Prostate gland (tissue), 2 donors: ENCODE data around the gene TFAP2A. TPM values are rescaled to one million over a fixed set of nuclear protein-coding genes. Genes with fewer than 3 reads are reported as not detected.

ENCODE experiments used
- DNase-seq: peaks from one replicate; pipeline ENCODE4 v3.0.0-alpha.2; 2019; ENCODE audit warnings: low spot score
- H3K27ac ChIP-seq, 2 donors: fragments of 200-600 bp; sonication (generic); 2 replicates each; pipeline ENCODE4 v1.5.1; 2017 to 2019
- H3K27me3 ChIP-seq: fragments of 200-600 bp; sonication (generic); replicated peaks from 2 replicates; pipeline ENCODE4 v1.5.1; 2019; ENCODE audit not compliant: insufficient read depth
- H3K36me3 ChIP-seq, 2 donors: fragments of 200-600 bp; sonication (generic); 1 replicate in 1 of 2; 2 replicates in 1 of 2; pipeline versions ENCODE4 v1.5.1 to v1.8.1; 2017 to 2019
- H3K4me1 ChIP-seq: fragments of 200-600 bp; sonication (generic); replicated peaks from 2 replicates; pipeline ENCODE4 v1.5.1; 2019
- H3K4me3 ChIP-seq, 2 donors: fragments of 200-600 bp; sonication (generic); 2 replicates each; pipeline ENCODE4 v1.5.1; 2017 to 2019
- H3K9me3 ChIP-seq: fragments of 200-600 bp; sonication (generic); 2 replicates; pipeline ENCODE4 v1.5.1; 2017
- POLR2A ChIP-seq: fragments of 450-650 bp; IDR thresholded peaks from one replicate; pipeline ENCODE4 v1.6.1; 2016; ENCODE audit warnings: antibody characterized with exemption, mild to moderate bottlenecking
- POLR2AphosphoS5 ChIP-seq: sonication (generic); formaldehyde crosslinking; IDR thresholded peaks from one replicate; pipeline ENCODE4 v1.6.1; 2017; ENCODE audit warnings: antibody characterized with exemption
- WGBS: methylation state at CpG from one replicate; pipeline ENCODE4 v1.1.5; 2018; 5-methylcytosine and 5-hydroxymethylcytosine counted together
- intact Hi-C: fragments of 100-400 bp; cut with DNase I; formaldehyde crosslinking; loops from one replicate; pipeline ENCODE4 v1.14.2; 2022
- total RNA-seq, 2 donors: library from RNA; depleted of rRNA; stranded (reverse); fragments of >200 nt; gene quantifications; one replicate each; pipeline ENCODE4 v1.1.0, GENCODE V29; 2016
- TF ChIP-seq, protein P1 (sequence below), 4 experiments: fragments of 200-600 bp in 2 of 4; fragments of 450-650 bp in 2 of 4; sonication (generic) in 2 of 4; IDR thresholded peaks; 1 replicate in 3 of 4; 2 replicates in 1 of 4; pipeline ENCODE4 v1.5.1; 2016 to 2019; ENCODE audit warnings: antibody characterized with exemption in 4 of 4, mild to moderate bottlenecking in 2 of 4, moderate library complexity in 2 of 4

Gene TFAP2A
- total RNA-seq, 2 donors from 2014 or later = 16.0 to 20.4 TPM

DNA sequence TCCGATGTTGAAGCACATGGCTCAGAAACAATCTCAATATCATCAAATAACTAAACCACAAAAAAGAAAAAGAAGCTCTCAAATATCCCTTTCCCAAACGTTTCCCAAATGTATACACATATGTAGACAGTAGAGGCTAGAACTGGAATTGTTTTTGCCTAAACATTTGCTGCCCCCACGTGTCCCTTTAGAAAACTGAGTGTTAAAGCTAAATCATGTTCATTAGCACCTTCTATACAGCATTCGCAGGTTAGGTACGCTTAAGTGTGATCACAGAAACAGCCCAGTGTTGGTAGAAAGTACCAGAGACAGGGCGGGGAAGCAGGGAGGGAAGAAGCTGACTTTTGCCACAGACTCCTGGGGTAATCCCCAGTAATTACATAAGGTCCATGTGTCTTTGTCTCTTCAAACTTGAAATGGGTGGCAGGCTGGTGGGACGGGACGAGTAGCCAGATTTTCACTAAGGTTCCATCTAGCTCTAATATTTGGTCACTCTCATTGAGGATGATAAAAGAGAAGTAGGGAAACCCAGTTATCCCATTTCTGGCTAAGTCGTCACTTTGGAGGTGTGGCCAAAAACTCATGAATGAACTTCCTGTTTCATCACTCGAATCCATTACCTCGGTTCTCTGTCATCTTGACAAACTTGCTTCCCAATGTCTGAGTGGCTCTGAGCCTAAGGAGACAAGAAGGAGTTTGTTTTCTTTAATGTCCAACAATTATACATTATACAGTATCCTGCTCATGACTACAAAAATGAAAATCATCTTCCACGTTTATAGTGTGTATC, 15.0 kb upstream of the TFAP2A start:
- no peaks in the 10 kb centered on the region for H3K36me3 ChIP-seq
- TF ChIP-seq, protein P1, sequence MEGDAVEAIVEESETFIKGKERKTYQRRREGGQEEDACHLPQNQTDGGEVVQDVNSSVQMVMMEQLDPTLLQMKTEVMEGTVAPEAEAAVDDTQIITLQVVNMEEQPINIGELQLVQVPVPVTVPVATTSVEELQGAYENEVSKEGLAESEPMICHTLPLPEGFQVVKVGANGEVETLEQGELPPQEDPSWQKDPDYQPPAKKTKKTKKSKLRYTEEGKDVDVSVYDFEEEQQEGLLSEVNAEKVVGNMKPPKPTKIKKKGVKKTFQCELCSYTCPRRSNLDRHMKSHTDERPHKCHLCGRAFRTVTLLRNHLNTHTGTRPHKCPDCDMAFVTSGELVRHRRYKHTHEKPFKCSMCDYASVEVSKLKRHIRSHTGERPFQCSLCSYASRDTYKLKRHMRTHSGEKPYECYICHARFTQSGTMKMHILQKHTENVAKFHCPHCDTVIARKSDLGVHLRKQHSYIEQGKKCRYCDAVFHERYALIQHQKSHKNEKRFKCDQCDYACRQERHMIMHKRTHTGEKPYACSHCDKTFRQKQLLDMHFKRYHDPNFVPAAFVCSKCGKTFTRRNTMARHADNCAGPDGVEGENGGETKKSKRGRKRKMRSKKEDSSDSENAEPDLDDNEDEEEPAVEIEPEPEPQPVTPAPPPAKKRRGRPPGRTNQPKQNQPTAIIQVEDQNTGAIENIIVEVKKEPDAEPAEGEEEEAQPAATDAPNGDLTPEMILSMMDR (IDR thresholded peaks at IDR 0.05) = peak; percentile 13 to 78 (median 52)
- no peak for TF ChIP-seq POLR2AphosphoS5
- DNase-seq = no peak
- no peaks in the 10 kb centered on the region for H3K4me1 ChIP-seq
- intact Hi-C loops = loop anchor here (10.0 kb wide), 1 partner anchor 1725 kb away; no protein-coding TSS in a partner anchor
- 31% methylated on average over 12 of the region's 12 CpGs for WGBS
- no peaks in the 10 kb centered on the region for H3K9me3 ChIP-seq
- H3K27me3 ChIP-seq = no peaks in the 10 kb centered on the region
- H3K4me3 ChIP-seq = no peak overlapping the region
- H3K27ac ChIP-seq = no peak overlapping the region

DNA sequence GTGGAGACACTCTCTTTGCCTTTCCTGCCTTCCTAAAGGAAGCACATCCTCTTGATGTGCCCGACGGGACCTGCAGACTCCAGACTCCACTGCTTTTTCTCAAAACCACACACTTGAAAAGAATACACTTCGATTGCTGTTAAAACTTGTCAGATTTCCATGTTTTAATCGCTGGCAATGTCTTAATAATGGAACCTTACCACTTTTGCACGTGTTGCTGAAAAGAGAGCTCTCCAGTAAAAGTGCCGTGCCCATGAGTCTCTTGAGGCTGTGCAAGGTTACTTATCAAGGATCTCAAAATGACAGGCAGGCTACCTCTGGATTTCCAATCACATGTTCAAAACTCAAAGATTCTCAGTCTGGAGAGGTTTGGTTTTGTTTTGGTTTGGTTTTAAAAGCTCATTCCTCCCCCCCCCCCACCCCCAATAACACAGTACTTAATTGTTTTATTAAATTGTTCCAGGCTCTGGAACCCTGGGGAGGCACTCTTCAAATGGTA, 12.0 kb upstream of the TFAP2A start:
- peak overlapping the region; percentile 48 to 70 for H3K27ac ChIP-seq
- H3K9me3 ChIP-seq = no peaks in the 10 kb centered on the region
- H3K4me1 ChIP-seq = no peaks in the 10 kb centered on the region
- H3K4me3 ChIP-seq = peak overlapping the region; percentile 31 to 35
- H3K36me3 ChIP-seq = no peaks in the 10 kb centered on the region
- DNase-seq = no peak
- peaks cover 6% of the 10 kb centered on the region for H3K27me3 ChIP-seq
- intact Hi-C loops = no loop called here
- TF ChIP-seq POLR2A (no peak), POLR2AphosphoS5 (no peak)
- TF ChIP-seq, protein P1 (IDR thresholded peaks at IDR 0.05) = no peak
- WGBS = 23% methylated on average over 6 of the region's 6 CpGs

DNA sequence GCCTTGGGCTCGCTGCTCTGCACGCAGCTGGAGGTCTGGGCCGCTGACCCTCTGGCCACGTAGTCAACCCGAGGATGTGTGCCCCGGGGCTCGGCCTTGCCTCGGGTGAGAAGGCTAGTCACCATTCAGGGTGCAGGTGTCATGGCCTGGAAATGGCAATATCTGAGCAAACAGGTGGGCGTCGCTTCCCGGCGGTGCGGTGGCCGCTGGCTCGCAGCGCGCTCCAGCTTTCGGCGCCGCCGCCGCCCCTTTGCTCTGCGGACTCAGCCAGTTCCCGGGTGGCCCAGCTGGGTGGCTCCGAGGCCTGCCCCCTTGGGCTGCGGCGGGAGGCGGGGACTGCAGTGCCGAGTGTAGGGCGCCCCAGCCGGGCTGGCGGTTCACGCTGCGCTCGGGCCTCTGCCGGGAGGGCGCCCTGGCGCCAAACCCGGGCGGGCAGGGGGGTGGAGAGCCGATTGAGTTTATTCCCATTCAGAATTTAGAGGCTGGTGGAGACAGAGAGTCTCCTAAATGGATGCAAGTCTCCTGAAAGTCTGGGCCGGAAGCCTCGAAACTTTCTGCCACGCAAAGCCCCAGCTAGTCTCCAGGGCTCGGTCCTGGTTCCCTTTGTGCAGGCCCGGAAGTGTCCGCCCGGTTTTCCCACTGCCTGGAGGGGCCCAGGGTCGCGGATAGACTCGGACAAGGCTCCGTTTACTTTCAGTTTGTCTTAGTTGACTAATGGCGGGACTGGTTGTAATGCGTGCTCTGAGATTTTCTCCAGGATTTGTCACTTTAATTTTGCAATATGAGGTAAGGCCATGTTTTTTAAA, 11.3 kb upstream of the TFAP2A start:
- peak overlapping the region; percentile 48 to 70 for H3K27ac ChIP-seq
- no peak for DNase-seq
- H3K4me1 ChIP-seq = no peaks in the 10 kb centered on the region
- H3K36me3 ChIP-seq = no peaks in the 10 kb centered on the region
- H3K27me3 ChIP-seq = peaks cover 7% of the 10 kb centered on the region
- peak overlapping the region; percentile 31 to 35 for H3K4me3 ChIP-seq
- H3K9me3 ChIP-seq = no peaks in the 10 kb centered on the region
- intact Hi-C loops = no loop called here
- 4% methylated on average over 32 of the region's 54 CpGs for WGBS
- TF ChIP-seq, protein P1 (IDR thresholded peaks at IDR 0.05) = no peak
- TF ChIP-seq POLR2A = peak; percentile 15

DNA sequence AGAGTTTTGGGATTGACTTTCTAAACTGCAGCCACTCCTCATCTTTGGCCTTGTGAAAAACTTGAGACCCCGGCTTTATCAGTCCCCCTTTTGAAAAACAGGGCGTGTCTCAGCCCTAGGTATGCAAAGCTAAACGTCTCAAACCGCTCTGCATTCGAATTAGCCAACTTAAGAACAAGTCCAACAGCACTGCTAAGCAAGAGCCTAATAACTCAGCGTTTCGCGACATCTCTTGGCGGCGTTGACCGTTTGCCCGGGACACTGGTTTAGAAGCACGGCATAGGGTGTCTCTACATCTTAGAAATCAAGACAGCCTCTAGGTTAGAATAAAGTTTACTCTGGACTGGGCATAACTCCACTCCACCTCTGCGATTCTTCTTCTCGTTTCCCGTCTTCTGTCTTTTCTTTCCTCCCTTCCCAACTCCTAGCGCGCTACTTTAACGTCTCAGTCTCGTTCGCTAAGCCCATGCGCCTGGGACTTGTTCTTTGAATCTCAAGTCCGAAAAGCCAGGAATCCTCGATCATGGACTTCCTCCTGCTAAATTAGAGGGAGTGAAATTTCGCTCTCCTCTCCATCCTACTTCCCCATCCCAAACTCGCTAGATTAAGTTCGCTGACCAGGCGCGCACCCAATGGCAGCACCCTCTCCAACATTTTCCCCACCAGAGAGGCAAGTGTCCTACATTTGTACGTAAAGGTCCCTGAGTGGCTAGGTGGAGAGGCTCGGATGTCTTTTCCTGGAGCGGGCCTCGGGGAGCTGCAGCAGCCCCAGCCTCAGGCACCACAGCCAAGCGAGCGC, 10.5 kb upstream of the TFAP2A start:
- Histone ChIP-seq H3K36me3 (no peaks in the 10 kb centered on the region), H3K27ac (no peak overlapping the region), H3K27me3 (peaks cover 7% of the 10 kb centered on the region), H3K4me3 (peak overlapping the region; percentile 31 to 35), H3K4me1 (no peaks in the 10 kb centered on the region), H3K9me3 (no peaks in the 10 kb centered on the region)
- 41% methylated on average over 35 of the region's 35 CpGs for WGBS
- intact Hi-C loops = no loop called here
- DNase-seq = no peak
- TF ChIP-seq, protein P1 (IDR thresholded peaks at IDR 0.05) = no peak
- TF ChIP-seq POLR2AphosphoS5 (no peak), POLR2A (no peak)
